ENCODE data around the gene NRGN.

Gene NRGN

GRCh38 chr11:124739479-124740276 is at the start of gene NRGN:
TSS of gene NRGN (plus strand) at chr11:124739942. CDS start at chr11:124740085, 143 bp downstream.
- DNase-seq (ENCODE audit: low read depth) = peak; percentile 74

DNA sequence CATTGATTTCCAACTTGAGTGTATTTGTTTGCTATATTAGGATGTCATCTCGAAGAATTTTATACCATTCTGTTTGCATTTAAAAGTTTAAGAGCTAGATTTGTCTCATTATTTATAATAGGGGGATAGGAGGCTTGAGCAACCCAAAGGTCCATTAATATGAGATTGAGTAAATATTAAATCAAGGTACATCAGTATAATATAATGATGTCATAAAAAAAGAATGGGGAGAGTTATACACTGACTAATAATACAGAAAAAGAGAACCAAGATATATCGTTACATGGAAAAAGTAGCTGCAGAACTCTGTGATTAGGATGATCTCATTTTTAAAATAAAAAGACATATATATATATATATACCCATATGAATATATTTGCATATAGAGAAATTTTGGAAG is 46.6 kb upstream of the NRGN start:
- DNase-seq (ENCODE audit: low read depth) = no peak

GRCh38 chr11:124699547-124699946 is 40.2 kb upstream of the NRGN start:
- DNase-seq (ENCODE audit: low read depth) = no peak

- no peak for DNase-seq (ENCODE audit: low read depth)
Observed at GRCh38 chr11:124700028-124700427, 39.7 kb upstream of the NRGN start.

- no peak for DNase-seq (ENCODE audit: low read depth)
Observed at GRCh38 chr11:124707829-124708228, 31.9 kb upstream of the NRGN start.

GRCh38 chr11:124712392-124712791 is 27.4 kb upstream of the NRGN start:
- DNase-seq (ENCODE audit: low read depth) = no peak

DNA sequence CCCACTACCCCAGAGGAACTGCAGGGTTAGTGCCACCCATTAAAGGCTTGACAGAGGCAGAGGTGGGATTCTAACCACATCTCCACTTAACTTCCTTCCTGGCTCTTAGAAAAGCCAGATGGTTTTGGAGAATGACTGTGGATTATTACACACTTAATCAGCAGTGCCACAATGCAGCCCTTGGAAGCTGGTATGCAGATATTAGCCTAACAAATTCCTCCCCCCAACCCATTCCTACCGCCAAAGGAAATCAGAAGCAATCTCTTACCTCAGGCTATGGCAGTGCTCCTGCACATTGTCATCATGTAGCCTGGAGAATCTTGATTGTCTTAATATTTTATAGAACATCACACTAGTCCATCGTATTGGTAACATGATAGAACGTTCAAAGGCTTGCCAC is 23.2 kb upstream of the NRGN start:
- DNase-seq (ENCODE audit: low read depth) = no peak

DNA sequence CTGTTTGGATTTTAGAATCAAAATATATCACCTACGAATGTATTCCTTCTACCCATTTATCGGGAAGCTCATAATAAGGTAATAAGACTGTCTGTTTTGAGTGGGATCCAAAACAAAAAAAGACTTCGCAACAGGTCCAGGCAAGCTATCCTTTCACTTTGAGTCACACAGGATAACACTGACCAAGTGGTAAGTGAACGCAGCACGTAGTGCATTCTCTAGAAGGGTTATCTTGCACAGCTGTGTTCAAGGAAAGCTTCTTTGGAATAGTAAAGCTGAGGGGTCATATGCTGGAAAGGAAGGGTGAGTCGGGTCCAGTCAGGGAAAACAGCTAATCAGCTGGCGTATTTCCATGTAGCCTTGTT is 22.3 kb upstream of the NRGN start:
- no peak for DNase-seq (ENCODE audit: low read depth)

GRCh38 chr11:124717786-124718651 is 21.7 kb upstream of the NRGN start:
- DNase-seq (ENCODE audit: low read depth) = no peak

DNA sequence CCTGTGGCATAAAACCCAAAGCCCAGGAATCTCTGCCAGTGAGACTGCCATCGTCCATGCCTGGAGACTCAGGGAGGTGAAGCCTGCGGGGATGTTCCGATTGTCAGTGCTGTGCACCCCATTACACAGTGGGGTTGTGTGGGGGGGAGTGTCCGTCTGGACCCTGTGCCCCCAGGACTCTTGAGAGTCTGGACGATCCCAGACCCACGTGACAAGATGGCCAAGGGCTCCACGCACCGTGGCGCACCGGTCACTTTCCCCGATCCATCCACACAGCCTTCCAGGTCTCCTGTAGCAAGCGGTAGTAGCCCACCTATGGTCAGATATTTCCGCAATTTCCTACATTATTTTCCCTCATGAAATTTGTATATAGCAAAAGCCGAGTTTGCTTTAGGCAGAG is 20.9 kb upstream of the NRGN start:
- no peak for DNase-seq (ENCODE audit: low read depth)

GRCh38 chr11:124719534-124719933 is 20.2 kb upstream of the NRGN start:
- DNase-seq (ENCODE audit: low read depth) = no peak

DNA sequence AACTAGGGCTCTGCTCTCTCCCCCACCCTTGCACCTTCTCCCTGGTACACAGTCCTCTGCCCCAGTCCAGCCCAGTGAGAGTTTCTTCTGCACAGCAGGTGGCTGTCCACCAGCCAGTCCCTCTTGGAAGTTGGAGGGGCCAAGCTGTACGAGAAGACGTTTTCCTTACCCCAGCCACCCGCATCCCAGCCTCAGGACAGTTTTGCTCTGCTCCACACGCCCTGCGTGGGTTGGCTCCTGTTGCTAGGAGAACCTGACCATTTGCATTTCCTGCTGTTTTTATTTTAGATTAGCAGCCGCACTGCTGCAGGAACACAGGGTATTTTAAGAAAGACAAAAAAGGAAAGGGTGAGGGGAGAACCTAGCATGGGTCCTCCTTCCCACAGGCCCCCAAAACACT is 17.6 kb upstream of the NRGN start:
- no peak for DNase-seq (ENCODE audit: low read depth)

DNA sequence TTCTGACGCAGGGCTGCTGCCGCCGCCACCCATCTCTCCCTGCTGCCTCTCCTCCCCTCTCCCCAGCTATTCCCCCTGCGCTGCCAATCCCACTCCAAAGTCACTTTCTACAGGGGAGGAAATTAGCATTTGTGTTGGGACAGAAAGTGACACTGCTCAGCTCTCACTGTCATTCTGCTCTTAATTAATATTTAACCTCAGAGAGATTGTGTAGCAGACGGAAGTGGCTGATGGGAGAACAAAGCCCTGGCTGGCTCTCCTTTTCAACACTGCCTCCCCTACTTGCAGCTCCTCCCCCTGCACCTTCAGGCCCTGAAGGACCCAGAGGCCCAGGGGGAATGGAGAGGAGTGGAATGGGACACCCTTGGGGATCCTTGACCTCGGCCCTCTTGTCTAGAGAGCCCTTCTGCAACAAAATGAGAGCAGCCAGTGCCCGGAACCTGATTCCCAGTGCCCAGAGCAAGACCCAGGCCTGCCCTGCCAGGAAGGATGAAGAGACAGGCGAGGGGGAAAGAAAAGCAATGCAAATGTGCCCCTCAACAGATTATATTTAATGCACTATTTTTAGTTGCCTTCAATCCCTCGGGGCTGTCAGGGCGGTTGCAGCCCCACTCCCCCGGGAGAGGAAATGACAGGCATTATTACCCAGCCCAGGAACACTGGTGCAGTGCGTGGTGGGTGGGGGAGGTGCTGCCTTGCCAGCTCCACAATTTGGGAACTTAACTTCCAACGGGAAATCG is 14.6 kb upstream of the NRGN start:
- no peak for DNase-seq (ENCODE audit: low read depth)

DNA sequence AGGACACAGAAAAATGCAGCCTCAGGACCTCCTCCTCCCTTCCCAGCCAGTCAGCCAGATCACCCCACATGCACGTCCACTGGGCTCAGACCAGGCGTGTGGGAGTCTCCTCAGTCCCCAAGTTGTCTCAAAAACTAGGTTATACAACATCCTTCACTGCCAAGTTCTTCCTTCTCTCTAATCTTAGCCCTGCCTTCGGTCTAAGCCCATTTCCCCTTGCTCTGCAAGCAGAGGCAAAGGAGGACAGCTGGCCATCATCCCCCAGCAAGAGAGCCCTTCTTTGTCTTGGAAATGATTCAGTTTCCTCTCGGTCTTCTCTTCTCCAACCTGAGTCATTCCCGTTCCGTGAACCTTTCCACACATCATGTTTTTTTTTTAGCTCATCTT is 14.0 kb upstream of the NRGN start:
- DNase-seq (ENCODE audit: low read depth) = peak; percentile 17

- DNase-seq (ENCODE audit: low read depth) = no peak
Observed at GRCh38 chr11:124727474-124727873, 12.3 kb upstream of the NRGN start.

- DNase-seq (ENCODE audit: low read depth) = no peak
Observed at GRCh38 chr11:124728134-124728533, 11.6 kb upstream of the NRGN start.

DNA sequence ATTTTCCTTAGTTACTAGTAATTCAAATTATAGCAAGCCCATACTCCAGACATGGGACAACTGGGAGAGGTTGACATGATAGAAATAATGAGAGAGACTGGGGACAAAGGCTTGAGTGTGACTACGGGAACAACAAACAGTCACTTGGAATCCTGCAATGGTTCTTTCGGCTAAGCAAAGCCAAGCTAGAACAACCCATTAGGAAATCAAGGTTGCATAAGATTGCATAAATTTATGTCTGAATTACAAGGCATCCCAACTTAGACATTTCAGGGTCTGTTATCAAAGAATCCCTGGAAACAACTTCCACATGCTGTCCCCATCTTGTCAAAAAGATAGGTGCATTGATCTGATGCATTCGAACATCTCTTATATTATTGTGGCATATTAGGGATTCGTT is 10.2 kb upstream of the NRGN start:
- DNase-seq (ENCODE audit: low read depth) = no peak

- no peak for DNase-seq (ENCODE audit: low read depth)
Observed at GRCh38 chr11:124732230-124732629, 7.5 kb upstream of the NRGN start.

- DNase-seq (ENCODE audit: low read depth) = no peak
Observed at GRCh38 chr11:124736736-124737135, 3.0 kb upstream of the NRGN start.

DNA sequence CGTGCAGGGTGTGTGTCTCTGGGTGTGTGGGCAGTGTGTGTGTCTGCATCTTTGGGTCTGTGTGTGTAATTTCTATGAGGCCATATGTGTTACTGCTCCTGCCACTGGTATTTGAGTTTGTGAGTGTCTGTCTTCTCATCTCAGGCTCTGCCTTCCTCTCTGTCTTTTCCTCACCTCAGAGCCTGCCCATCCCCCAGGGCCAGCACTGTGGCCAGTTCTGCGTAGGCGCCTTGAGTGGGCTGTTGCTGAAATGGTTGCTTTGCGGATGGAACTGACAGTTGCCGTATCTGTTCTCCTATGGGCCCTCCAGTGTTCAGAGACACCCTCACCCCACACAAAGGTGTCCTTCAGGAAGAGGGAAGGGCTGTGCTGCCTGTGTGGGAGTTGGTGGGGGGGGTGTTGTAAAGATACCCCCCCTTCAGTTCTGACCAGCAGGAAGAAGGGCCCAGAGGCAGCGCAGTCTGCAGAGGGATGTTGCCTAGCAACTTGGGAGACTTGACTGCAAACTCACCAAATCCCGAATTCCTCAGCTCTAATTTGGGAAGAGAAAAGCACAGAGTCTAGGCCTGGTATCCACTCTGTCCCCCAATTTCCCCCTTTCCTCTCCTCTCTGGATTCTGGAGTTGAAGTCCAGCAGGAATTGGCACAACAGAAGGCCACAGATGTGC is 2.0 kb upstream of the NRGN start:
- DNase-seq (ENCODE audit: low read depth) = no peak

DNA sequence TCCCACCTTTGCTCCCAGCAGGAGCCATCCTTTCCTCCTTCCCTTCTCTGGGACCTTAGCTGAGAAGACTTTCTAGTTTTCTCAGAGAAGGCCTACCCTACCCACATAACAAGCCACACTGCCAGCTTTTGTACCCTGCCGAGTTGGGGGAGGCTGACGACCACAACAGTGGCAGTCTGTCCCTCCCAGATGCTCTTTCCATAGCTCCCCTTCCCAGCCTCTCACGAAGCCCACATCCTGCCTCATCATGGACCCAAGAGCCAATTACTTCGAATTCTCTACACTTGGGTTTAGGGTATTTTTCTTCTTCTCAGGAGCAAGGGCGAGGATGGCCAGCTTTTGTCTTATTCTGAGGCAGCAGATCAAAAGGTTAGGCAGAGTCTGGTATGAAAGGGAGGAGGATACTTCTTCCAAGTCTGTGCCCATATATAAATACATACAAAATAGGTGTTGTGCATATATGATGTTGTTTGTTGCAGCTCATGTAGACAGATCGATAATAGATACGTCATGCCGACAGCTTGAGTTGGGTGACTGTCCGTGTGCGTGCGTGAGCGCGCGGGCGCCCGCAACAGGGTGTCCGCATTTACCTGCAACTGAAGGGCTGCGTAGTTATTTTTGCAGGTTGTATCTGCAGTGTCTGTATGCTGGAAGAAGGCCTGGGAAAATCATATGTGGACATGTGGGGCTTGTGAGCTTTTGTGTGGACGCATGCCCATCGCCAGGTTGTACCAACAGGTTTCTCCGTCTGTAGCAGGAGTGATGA is 846 bp upstream of the NRGN start:
- no peak for DNase-seq (ENCODE audit: low read depth)
